HEK293T (cell line): ENCODE data around the gene STK4.

Source experiments
- ARNT ChIP-seq: fragments of 450-650 bp; IDR thresholded peaks from 2 replicates; pipeline ENCODE4 v1.6.1; 2017; ENCODE audit warnings: mild to moderate bottlenecking
- BHLHE40 ChIP-seq: fragments of 450-650 bp; IDR thresholded peaks from 2 replicates; pipeline ENCODE4 v1.6.1; 2016; ENCODE audit warnings: mild to moderate bottlenecking, moderate library complexity, borderline replicate concordance
- CTBP1 ChIP-seq: fragments of 450-650 bp; IDR thresholded peaks from 2 replicates; pipeline ENCODE4 v1.6.1; 2016; ENCODE audit warnings: borderline replicate concordance
- ELF4 ChIP-seq: fragments of 450-650 bp; IDR thresholded peaks from 2 replicates; pipeline ENCODE4 v1.6.1; 2017; ENCODE audit warnings: antibody characterized with exemption
- FOXA1 ChIP-seq: fragments of 450-650 bp; IDR thresholded peaks from 2 replicates; pipeline ENCODE4 v1.6.1; 2016; ENCODE audit warnings: mild to moderate bottlenecking
- FOXK2 ChIP-seq: fragments of 450-650 bp; IDR thresholded peaks from 2 replicates; pipeline ENCODE4 v1.6.1; 2016; ENCODE audit warnings: mild to moderate bottlenecking
- FOXM1 ChIP-seq: fragments of 450-650 bp; IDR thresholded peaks from 2 replicates; pipeline ENCODE4 v1.6.1; 2017; ENCODE audit warnings: mild to moderate bottlenecking, borderline replicate concordance
- NFRKB ChIP-seq: fragments of 450-650 bp; IDR thresholded peaks from 2 replicates; pipeline ENCODE4 v1.6.1; 2016; ENCODE audit warnings: mild to moderate bottlenecking, moderate library complexity
- SP1 ChIP-seq: fragments of 450-650 bp; IDR thresholded peaks from 2 replicates; pipeline ENCODE4 v1.6.1; 2017
- TARDBP ChIP-seq: fragments of 450-650 bp; IDR thresholded peaks from 2 replicates; pipeline ENCODE4 v1.6.1; 2016
- ZNF384 ChIP-seq: fragments of 450-650 bp; IDR thresholded peaks from 2 replicates; pipeline ENCODE4 v1.6.1; 2016

DNA sequence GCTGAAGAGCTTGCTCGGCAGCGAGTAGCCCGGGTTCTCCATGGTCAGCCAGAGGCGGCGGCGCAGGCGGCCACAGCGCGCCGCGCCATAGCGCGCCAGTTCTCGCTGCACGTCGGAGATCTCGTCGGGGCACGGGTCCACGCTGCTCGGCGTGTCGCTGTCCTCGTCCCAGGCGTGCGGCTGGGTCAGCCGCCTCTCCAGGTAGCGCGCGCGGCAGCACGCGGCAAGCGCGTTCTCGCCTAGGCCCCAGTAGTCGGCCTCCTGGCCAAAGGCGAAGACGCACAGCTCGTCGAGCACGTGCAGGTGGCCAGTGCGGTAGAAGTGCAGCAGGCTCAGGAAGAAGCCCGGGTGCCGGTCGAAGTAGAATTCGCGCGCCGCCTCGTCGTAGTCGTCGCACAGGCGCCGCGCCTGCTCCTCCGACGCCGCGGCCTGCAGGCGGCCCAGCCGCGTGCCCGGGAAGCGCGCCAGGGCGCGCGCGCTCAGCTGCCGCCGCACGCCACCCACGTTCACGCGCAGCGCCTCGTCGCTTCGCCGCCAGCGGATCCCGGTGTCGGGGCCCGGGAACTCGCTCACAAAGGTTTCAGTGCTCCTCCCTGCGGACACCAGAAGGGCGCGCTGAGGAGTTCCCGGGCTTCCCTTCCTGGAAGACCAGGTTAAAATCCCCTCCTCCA lies 131.9 kb downstream of the STK4 start:
- no peak for TF ChIP-seq SP1
- TF ChIP-seq CTBP1, result no peak
- TF ChIP-seq ZNF384, result no peak
- TF ChIP-seq TARDBP, result no peak
- TF ChIP-seq FOXA1, result no peak
- no peak for TF ChIP-seq ELF4
- no peak for TF ChIP-seq ARNT
- TF ChIP-seq FOXM1, result no peak
- no peak for TF ChIP-seq FOXK2
- TF ChIP-seq BHLHE40, result no peak
- no peak for TF ChIP-seq NFRKB
